Posterior vena cava (tissue), 2 donors: ENCODE data around the gene NRIP3. TPM values are rescaled to one million over a fixed set of nuclear protein-coding genes. Genes with fewer than 3 reads are reported as not detected.
"Not testable (repeated sequence)": the region's sequence is repeated elsewhere in the genome, so short reads cannot be mapped to it uniquely, and the experiment has no call there.

Experiments
- DNase-seq: peaks from one replicate; pipeline ENCODE4 v3.0.0-alpha.2; 2020; ENCODE audit warnings: low spot score
- intact Hi-C, 2 donors: fragments of 100-400 bp; cut with DNase I; formaldehyde crosslinking; loops; one replicate each; pipeline versions ENCODE4 v1.14.1 to v1.14.2; 2022 to 2023
- total RNA-seq, 2 donors: library from RNA; stranded (reverse); fragmentation: NEBNext Ultra II Directional; extraction: Animal tissue kit (Norgen Biotek cat#: 25700); gene quantifications; one replicate each; pipeline ENCODE4 v1.2.1, GENCODE V29; 2021
- donor health status: DM: yes; HTN: yes; CAD: no.
- donor health status: DM: yes; HTN: yes; CAD: no.

The NRIP3 gene
- total RNA-seq, 2 donors from 2014 or later, result 3.1 to 6.0 TPM

DNA sequence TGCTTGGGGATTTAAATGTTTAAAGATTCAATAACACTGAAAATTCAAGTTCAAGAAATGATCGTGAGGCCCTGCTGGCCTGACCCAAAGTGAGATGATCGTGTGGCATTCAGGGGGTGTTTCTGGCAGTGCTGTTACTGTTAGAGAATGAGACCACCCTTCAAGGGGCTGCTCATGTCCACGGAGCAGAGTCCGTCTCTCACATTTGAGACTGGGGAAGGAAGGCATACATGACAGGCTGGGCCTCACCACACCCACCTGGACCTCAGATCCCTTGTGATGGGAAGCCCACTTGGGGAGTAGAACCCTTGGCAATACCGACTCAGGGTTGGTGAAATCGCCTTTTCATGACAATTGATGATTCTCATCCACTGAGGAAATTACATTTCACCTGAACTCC is 16.1 kb upstream of the NRIP3 start:
- intact Hi-C loops, result loop anchor here (5.0 to 10.0 kb wide), 2 partner anchors 115 to 117 kb away; no protein-coding TSS in a partner anchor
- DNase-seq, result no peak

DNA sequence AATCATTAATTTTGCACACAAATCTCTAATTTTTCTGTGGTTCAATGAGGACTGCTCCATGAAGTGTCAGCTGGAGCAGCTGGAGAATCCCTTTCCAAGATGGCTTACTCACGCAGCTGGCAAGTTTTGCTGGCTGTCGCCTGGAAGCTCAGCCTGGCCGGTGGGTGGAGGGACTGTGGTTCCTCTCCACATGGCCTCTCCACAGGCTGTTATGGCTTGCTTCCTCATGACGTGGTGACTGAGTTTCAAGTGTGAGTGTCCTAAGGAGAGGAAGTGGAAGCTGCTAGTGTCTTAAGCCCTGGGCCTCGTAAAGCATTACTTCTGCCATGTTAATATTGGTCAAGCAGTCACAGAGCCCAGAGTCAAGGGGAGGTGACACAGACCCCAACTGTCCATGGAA is 14.0 kb upstream of the NRIP3 start:
- intact Hi-C loops, result loop anchor here in 1 of 2 donors (5.0 kb wide), 1 partner anchor 120 kb away; no protein-coding TSS in a partner anchor

GRCh38 chr11:9016916-9017642 is 13.3 kb upstream of the NRIP3 start:
- no peak for DNase-seq
- intact Hi-C loops, result loop anchor here in 1 of 2 donors (5.0 kb wide), 1 partner anchor 120 kb away; no protein-coding TSS in a partner anchor

More for the DNA sequence above, 14.0 kb upstream of the NRIP3 start:
- DNase-seq, result peak; percentile 94

- intact Hi-C loops, result loop anchor here in 1 of 2 donors (5.0 kb wide), 1 partner anchor 122 kb away; no protein-coding TSS in a partner anchor
- DNase-seq, result no peak
Measured at GRCh38 chr11:9015677-9016076, 11.9 kb upstream of the NRIP3 start.

- intact Hi-C loops, result loop anchor here in 1 of 2 donors (5.0 kb wide), 1 partner anchor 122 kb away; no protein-coding TSS in a partner anchor
- DNase-seq, result no peak
Measured at GRCh38 chr11:9014826-9015225, 11.0 kb upstream of the NRIP3 start.

DNA sequence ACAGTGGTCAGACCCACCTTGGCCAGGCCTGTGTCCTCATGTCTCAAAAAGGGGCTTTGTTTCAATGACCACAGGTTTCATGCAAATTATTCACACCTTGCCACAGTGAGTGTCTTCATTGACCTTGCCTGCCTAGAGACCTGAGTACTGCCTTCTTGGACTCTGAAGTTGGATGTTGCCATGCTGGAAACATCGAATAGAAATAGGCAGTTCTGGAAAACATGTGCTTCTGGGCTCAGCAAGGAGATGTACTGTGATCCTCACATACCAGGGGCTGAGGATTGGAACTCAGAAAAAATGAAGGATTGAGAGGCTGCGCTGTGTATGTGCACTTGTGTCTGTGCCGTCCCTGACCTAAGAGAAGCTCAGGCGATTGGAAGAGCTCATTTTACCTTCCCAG is 9.6 kb upstream of the NRIP3 start:
- no peak for DNase-seq
- intact Hi-C loops, result no loop called here

DNA sequence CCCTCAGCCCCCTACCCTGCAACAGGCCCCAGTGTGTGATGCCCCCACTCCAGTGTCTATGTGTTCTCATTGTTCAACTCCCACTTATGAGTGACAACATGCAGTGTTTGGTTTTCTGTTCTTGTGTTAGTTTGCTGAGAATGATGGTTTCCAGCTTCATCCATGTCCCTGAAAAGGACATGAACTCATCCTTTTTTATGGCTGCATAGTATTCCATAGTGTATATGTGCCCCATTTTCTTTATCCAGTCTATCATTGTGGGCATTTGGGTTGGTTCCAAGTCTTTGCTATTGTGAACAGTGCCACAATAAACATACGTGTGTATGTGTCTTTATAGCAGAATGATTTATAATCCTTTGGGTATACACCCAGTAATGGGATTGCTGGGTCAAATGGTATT is 5.7 kb upstream of the NRIP3 start:
- DNase-seq, intact Hi-C loops: not testable (repeated sequence)

GRCh38 chr11:9008661-9009060 is 4.9 kb upstream of the NRIP3 start:
- intact Hi-C loops, result no loop called here
- no peak for DNase-seq

- DNase-seq, result no peak
- intact Hi-C loops, result no loop called here
Measured at GRCh38 chr11:9008011-9008550, 4.3 kb upstream of the NRIP3 start.

- DNase-seq, result no peak
- intact Hi-C loops, result no loop called here
Measured at GRCh38 chr11:9005087-9005486, 1.3 kb upstream of the NRIP3 start.

DNA sequence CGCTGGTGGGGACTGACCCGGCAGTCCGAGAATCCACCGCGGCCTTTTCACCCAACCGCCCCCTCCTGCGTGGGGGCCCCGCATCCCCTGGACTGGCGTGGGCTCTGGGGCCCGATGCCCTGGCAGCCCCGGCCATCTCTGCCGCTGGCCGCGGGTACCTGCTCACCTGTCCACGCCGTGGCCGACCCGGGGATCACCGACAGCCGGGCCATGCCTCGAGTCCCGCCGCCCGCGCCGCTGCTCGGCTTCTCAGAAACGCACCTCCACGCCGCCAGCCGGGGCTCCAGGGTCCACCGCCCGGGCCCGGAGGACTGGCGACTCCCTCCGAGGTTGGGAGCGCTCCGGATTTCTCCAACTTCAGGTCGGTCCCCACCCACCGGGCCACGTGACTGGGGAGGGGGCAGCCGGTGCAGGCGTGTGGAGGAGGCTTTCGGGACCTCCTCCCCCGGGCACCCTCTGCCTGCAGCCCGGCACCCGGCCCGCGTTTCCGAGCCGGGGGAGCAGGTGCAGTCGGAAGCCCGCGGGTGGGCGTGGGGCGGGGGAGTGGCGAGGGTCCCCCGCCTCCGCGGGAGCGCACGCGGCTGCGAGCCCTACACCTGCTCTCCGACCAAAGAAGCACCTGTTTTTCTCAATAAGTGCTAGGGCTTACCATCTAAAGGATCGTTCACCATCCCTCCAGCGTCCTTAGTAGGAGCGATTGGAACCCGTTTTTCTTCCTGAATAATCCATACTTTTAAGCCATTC is 554 bp upstream of the NRIP3 start:
- DNase-seq, result peak; percentile 82
- intact Hi-C loops, result no loop called here

GRCh38 chr11:9002920-9003572 is 755 bp downstream of the NRIP3 start:
- DNase-seq, result no peak
- intact Hi-C loops, result no loop called here

DNA sequence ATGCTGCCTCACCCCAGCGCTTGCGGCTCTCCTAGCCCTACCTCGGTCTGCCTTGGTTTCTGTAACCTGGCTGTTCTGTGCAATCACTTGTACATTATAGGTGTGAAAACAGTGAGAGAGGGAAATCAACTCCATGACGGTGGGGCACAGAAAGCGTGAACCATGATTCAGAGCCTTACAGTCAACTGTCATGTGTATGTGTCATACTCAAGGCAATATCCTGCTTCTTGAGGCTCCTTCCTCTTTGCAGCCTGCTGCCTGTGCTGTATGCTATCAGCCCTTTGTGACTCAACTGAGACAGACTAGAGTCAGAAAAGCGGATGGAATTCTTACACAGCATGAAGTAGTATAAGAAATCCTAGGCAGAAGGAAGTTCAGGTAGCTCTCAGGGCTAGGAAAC is 2.1 kb downstream of the NRIP3 start:
- no peak for DNase-seq
- intact Hi-C loops, result no loop called here

DNA sequence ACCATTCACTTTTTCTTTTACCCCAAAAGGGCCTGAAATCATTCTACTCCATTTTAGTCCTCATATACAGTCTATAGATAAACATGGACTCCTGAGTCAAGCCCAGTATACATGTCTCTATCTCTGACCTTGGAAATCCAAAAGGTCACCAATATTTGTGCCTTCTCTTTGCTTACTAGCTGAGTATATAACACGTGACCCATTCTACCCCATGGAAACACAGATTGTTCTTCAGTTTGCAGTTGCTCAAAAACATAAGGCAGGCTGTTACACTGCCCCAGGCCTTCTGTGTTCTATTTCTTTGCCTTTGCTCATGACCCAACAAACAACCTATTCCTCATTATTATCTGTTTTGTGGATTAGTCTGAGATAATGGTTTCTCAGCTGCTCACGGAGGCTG is 5.8 kb downstream of the NRIP3 start:
- intact Hi-C loops, result no loop called here
- DNase-seq, result no peak

DNA sequence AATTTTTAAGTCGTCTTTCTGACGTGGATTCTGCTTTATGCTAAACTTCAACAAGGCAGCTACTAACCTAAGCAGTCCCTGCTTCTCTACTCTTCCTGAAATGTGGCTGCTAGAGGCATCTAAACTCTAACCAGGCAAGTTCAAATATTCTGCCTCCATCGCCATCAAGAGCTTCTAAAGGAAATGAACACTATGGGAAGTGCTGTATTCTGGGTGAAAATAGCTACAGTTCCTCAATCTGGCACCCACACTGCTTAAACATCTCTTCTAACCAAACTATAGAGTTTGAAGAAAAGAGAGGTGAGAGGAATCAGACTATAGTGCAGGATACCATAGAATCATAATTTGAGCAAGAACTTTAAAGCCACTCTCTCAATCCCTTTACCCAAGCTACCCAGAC is 6.3 kb downstream of the NRIP3 start:
- intact Hi-C loops, result no loop called here
- no peak for DNase-seq

DNA sequence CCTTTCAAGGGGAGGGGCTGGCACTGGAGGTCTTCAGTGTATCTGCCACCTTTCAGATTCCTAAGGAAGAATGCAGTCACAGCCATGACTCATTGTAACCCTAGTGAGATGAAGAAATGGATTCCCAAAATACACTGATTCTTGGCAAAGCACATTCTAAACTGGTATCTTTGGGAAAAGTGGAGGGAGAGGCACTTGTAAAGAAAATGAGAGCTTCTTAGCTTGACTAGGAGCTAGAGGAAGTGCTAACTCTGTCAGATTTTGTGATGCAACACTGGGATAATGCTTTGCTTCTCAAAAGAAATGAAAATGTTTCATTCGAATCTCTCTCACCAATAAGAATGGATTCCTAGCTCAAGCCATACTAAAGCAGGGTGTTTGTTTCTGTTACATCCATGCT is 14.3 kb downstream of the NRIP3 start:
- no peak for DNase-seq
- intact Hi-C loops, result no loop called here

- no peak for DNase-seq
- intact Hi-C loops, result no loop called here
Measured at GRCh38 chr11:8988329-8989234, 15.2 kb downstream of the NRIP3 start.

GRCh38 chr11:8987446-8987845 is 16.4 kb downstream of the NRIP3 start:
- DNase-seq, result no peak
- intact Hi-C loops, result no loop called here

- intact Hi-C loops, DNase-seq: not testable (repeated sequence)
Measured at GRCh38 chr11:8986772-8987171, 17.0 kb downstream of the NRIP3 start.
